Measurements from ENCODE around the gene PCDHA2. TPM values are rescaled to one million over a fixed set of nuclear protein-coding genes. Genes with fewer than 3 reads are reported as not detected.

Gene PCDHA2
- total RNA-seq, 1 experiment from 2014 or later = 0.20 TPM

DNA sequence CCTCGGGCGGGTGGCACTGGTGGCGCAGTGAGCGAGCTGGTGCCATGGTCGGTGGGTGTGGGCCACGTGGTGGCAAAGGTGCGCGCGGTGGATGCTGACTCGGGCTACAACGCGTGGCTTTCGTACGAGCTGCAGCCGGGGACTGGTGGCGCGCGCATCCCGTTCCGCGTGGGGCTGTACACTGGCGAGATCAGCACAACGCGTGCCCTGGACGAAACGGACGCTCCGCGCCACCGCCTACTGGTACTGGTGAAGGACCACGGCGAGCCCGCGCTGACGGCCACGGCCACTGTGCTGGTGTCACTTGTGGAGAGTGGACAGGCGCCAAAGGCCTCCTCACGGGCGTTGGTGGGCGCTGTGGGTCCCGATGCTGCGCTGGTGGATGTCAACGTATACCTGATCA is 14.2 kb downstream of the PCDHA2 start:
- no peaks in the 10 kb centered on the region for H3K27me3 ChIP-seq (ENCODE audit: insufficient read depth, low read length)
- H2BK120ac ChIP-seq (ENCODE audit: low read depth, low read length, poor library complexity, severe bottlenecking) = no peak overlapping the region
- no peaks in the 10 kb centered on the region for H4K20me1 ChIP-seq (ENCODE audit: control insufficient read depth, insufficient read depth, insufficient read length)
- peaks cover 4 to 36% (median 17%) of the 10 kb centered on the region in 3 experiments; a peak in 5 of 7 replicates for H3K36me3 Mint-ChIP-seq (ENCODE audit: insufficient read depth in 1 of 3, low read depth in 3 of 3)
- H3K9me3 ChIP-seq (ENCODE audit: control insufficient read depth, low read depth, low read length) = no peaks in the 10 kb centered on the region
- no peak overlapping the region for H3K18ac ChIP-seq (ENCODE audit: insufficient read length, low read depth, low read length)
- H3K9ac ChIP-seq (ENCODE audit: extremely low read depth, insufficient read length, low read length) = no peak overlapping the region
- no peak overlapping the region for H4K8ac ChIP-seq (replicated peaks; ENCODE audit: insufficient read length, low read depth, low read length)
- H3K14ac ChIP-seq (ENCODE audit: insufficient read depth, low read length) = no peak overlapping the region
- no peak overlapping the region for H3K27ac ChIP-seq (ENCODE audit: insufficient read length, low read depth, low read length)
- H3K4me1 ChIP-seq (ENCODE audit: insufficient read depth, low read length) = no peaks in the 10 kb centered on the region
- H3K4me3 Mint-ChIP-seq = no peak overlapping the region; a peak in 1 of 5 replicates
- H3K79me2 ChIP-seq (ENCODE audit: insufficient read depth, low read length) = no peaks in the 10 kb centered on the region
- no peak overlapping the region for H3K56ac ChIP-seq (ENCODE audit: insufficient read length, low read depth, low read length)
- no peak overlapping the region for H4K91ac ChIP-seq (ENCODE audit: insufficient read length, low read depth, low read length)
- H3K27ac Mint-ChIP-seq = no peak overlapping the region
- no peak overlapping the region for H3T11ph ChIP-seq (ENCODE audit: low read length)
- no peak overlapping the region for H2BK12ac ChIP-seq (ENCODE audit: insufficient read length, low read depth, low read length)
- no peak overlapping the region for H3K23ac ChIP-seq (ENCODE audit: insufficient read length, low read depth, low read length)
- no peak overlapping the region for H2AK5ac ChIP-seq (ENCODE audit: insufficient read length, low read length)
- H3K23me2 ChIP-seq (ENCODE audit: insufficient read length, low read depth, low read length, poor library complexity, severe bottlenecking) = no peaks in the 10 kb centered on the region
- no peak overlapping the region for H2AFZ ChIP-seq (ENCODE audit: low read length)
- no peak overlapping the region for H3K4ac ChIP-seq (ENCODE audit: low read depth, low read length)
- H3K79me1 ChIP-seq (ENCODE audit: insufficient read depth, low read depth, low read length, poor library complexity, severe bottlenecking) = no peaks in the 10 kb centered on the region
- no peak overlapping the region for H2BK5ac ChIP-seq (ENCODE audit: insufficient read length, low read length)
- peaks cover 0 to 4% of the 10 kb centered on the region in 2 experiments; a peak in 2 of 4 replicates for H3K4me1 Mint-ChIP-seq
- H3K4me2 ChIP-seq (ENCODE audit: insufficient read depth, insufficient read length, low read length) = no peak overlapping the region
- peaks cover 31 to 36% of the 10 kb centered on the region in 2 experiments for H3K9me3 Mint-ChIP-seq
- no peaks in the 10 kb centered on the region for H3K27me3 Mint-ChIP-seq (ENCODE audit: low read depth)
- no peak overlapping the region for H4K5ac ChIP-seq (ENCODE audit: insufficient read length, low read depth, low read length)
- H2BK20ac ChIP-seq (ENCODE audit: low read depth, low read length, poor library complexity, severe bottlenecking) = no peak overlapping the region
- TF ChIP-seq, protein P1, sequence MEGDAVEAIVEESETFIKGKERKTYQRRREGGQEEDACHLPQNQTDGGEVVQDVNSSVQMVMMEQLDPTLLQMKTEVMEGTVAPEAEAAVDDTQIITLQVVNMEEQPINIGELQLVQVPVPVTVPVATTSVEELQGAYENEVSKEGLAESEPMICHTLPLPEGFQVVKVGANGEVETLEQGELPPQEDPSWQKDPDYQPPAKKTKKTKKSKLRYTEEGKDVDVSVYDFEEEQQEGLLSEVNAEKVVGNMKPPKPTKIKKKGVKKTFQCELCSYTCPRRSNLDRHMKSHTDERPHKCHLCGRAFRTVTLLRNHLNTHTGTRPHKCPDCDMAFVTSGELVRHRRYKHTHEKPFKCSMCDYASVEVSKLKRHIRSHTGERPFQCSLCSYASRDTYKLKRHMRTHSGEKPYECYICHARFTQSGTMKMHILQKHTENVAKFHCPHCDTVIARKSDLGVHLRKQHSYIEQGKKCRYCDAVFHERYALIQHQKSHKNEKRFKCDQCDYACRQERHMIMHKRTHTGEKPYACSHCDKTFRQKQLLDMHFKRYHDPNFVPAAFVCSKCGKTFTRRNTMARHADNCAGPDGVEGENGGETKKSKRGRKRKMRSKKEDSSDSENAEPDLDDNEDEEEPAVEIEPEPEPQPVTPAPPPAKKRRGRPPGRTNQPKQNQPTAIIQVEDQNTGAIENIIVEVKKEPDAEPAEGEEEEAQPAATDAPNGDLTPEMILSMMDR (conservative IDR thresholded peaks at IDR 0.05) = no peak
- no peak overlapping the region for H2BK15ac ChIP-seq (ENCODE audit: low read depth, low read length)
- DNase-seq = peak; percentile 27
- WGBS (ENCODE audit: extremely low coverage, insufficient read length, low lambda C conversion rate) = no CpG with 5 or more reads among the region's 43 CpGs
